ENCODE measurements around the gene NMRAL1. TPM values are rescaled to one million over a fixed set of nuclear protein-coding genes. Genes with fewer than 3 reads are reported as not detected.
A peak's percentile ranks its signal among the peaks of the same experiment; 100 is the strongest.

NMRAL1 gene
- total RNA-seq (2014; rRNA removed; shearing (Covaris generic)): 166 and 212 TPM in 2 replicates

DNA sequence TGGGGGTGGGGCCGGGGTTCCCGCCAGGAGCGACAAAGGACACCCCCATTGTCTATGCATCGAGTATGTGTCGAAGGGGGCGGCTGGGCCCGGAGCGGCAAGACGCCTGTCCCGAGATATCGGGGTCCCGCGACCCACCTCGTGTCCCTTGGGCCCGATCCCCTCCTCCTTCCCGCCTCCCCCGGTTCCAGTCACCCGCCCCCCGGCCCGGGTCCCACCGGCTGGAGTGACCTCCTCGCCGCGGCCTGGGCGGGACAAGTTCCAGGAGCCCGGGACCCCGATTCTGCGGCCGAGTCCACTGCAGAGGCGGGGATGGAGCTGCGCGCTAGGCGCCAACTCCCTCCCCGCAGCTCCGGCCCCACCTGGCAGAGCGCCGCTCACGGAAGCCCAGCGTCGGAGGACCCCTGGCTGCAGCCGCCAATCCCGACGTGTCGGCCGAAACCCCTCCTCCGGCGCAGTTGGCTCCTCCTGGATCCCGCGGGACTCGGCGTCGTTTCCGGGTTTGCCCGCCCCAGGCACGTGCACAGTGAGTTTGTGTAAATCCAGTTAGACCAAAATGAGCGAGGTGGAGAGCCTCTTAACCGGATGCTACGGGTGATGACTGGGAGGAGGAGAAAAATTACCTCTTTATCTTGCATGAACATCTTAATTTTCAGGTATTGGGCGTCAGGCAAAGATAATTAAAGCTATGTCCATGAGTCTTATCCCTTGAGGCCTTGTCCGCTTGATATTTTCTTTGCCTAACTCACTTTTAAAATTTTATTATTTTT is at the start of gene NMRAL1:
Gene NMRAL1, minus strand, starts transcription at position 434 of the 770 bp plus-strand sequence. CDS start 493 bp downstream, outside the sequence.
- in situ Hi-C loops (cut with HindIII; ENCODE audit: low sequenced_read_pairs): no loop called here

GRCh38 chr16:4523686-4524085 is 49.3 kb upstream of the NMRAL1 start:
- DNase-seq (ENCODE audit: low spot score): peak; percentile 95
- in situ Hi-C loops (cut with HindIII; ENCODE audit: low sequenced_read_pairs): loop anchor here (25.0 kb wide), 1 partner anchor 164 kb away; the partner anchor contains the start of gene NUDT16L1

More for the DNA sequence above, at the start of gene NMRAL1:
- peak; percentile 79 for DNase-seq (ENCODE audit: low spot score)

DNA sequence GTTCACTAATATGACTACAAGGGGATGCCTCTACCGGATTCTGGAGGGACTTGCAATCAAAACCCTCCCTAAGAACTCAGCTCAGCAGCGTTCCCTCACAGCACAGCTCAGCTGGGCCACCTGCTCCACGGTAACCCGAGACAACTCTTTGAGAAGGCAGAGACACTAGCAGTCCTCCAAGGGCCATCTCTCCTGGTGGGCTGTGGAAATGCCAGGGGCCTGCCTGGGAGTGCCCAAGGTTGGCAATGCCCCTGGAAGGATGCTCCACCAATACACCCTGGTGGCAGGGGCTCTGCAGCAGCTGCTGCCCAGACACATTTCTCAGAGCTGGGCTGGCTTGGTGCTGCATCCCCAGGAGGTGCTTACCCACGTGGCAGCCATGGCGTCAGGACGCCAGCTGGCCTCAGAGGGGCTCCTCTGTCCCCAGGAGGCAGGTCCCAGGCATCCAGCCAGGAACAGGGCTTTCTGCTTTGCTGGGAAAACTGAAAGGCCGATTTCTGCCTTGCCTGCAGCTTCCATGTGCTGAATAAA is 47.7 kb upstream of the NMRAL1 start:
- DNase-seq (ENCODE audit: low spot score): peak; percentile 89
- in situ Hi-C loops (cut with HindIII; ENCODE audit: low sequenced_read_pairs): loop anchor here (25.0 kb wide), 1 partner anchor 165 kb away; the partner anchor contains the start of gene NUDT16L1

DNA sequence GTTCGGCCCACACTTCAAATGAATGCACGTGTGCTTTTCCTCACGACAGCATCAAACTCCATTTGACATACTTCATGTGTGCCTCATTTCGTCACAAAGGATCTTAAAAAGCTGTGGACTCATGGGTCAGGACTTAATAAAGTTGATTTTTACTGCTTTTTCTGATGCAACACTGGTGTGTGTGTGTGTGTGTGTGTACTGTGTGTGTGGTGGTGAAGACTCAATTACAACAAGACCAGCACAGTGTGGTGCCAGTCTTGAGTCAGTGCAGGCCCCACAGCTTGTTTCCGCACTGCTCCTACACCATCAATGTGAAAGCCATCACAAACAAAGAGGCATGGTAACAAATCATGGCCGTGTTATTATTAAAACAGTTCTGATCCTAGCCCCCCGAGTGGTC is 46.5 kb upstream of the NMRAL1 start:
- in situ Hi-C loops (cut with HindIII; ENCODE audit: low sequenced_read_pairs): loop anchor here (25.0 kb wide), 1 partner anchor 166 kb away; the partner anchor contains the start of gene NUDT16L1
- no peak for DNase-seq (ENCODE audit: low spot score)

GRCh38 chr16:4519274-4520058 is 45.0 kb upstream of the NMRAL1 start:
- in situ Hi-C loops (cut with HindIII; ENCODE audit: low sequenced_read_pairs): loop anchor here (25.0 kb wide), 1 partner anchor 168 kb away; the partner anchor contains the start of gene NUDT16L1

GRCh38 chr16:4517812-4518680 is 43.6 kb upstream of the NMRAL1 start:
- in situ Hi-C loops (cut with HindIII; ENCODE audit: low sequenced_read_pairs): loop anchor here (25.0 kb wide), 1 partner anchor 169 kb away; the partner anchor contains the start of gene NUDT16L1
- DNase-seq (ENCODE audit: low spot score): peak; percentile 89

More at GRCh38 chr16:4519274-4520058, 45.0 kb upstream of the NMRAL1 start:
- no peak for DNase-seq (ENCODE audit: low spot score)

DNA sequence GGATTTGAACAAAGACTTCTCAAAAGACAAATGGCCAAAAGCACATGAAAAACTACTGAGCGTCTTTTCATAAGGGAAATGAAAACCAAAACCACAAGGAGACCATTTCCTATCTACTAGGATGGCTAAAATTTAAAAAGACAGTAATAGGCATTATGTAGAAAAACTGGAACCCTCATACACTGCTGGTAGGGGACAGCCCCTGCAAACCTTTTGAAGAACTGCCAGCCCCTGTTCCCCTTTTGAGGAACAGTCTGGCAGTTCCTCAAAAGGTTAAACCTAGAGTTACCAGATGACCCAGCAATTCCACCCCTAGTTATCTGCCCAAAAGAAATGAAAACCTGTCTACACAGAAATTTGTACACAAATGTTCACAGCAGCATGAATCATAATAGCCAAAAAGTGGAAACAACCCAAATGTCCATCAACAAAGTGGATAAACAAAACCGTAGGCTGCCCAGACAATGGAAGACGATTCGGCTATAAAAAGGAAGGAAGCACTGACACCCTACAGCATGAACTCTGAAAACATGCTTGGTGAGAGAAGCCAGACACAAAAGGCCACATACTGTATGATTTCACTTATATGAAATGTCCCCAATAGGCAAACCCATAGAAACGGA is 41.3 kb upstream of the NMRAL1 start:
- peak; percentile 25 for DNase-seq (ENCODE audit: low spot score)
- in situ Hi-C loops (cut with HindIII; ENCODE audit: low sequenced_read_pairs): loop anchor here (25.0 kb wide), 1 partner anchor 172 kb away; the partner anchor contains the start of gene NUDT16L1

DNA sequence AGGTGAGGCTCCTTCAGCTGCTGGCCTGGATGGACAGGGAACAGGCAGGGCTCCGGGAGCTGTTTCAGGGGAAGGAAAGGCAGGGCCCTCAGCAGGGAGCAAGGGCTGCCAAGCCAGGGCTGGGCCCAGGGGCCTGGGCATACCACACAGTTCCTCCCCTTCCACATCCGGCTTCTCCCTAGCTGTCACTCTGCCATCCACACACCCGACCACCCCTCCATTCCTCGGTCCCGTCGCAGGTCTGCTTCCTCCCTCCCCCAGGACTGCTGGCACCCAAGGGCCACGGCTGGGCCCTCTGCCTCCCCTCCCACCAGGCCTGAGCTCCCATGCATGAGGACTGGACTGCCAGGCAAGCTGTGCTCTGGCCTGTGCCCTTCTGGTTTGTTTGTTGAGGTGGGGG is 40.2 kb upstream of the NMRAL1 start:
- DNase-seq (ENCODE audit: low spot score): peak; percentile 27
- in situ Hi-C loops (cut with HindIII; ENCODE audit: low sequenced_read_pairs): loop anchor here (25.0 kb wide), 1 partner anchor 173 kb away; the partner anchor contains the start of gene NUDT16L1

DNA sequence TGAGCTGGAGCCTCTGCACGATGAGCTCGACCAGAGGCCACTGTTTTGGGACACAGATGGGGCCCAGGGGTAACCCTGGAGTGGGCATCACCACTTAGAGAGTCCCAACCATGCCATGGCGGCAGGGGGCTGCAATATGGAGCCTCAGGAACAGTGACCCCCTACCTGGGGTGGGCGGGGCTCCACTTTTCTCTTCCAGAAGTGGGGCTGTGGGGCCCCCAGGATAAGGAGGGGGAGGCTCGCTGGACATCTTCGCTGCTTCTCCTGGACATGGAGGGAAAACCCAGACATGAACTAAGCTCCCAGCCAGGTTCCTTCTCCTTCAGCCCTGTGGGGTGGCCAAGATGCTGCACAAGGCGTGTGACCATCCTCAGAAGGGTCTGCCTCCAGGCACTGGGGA is 39.5 kb upstream of the NMRAL1 start:
- in situ Hi-C loops (cut with HindIII; ENCODE audit: low sequenced_read_pairs): loop anchor here (25.0 kb wide), 1 partner anchor 173 kb away; the partner anchor contains the start of gene NUDT16L1
- DNase-seq (ENCODE audit: low spot score): no peak

DNA sequence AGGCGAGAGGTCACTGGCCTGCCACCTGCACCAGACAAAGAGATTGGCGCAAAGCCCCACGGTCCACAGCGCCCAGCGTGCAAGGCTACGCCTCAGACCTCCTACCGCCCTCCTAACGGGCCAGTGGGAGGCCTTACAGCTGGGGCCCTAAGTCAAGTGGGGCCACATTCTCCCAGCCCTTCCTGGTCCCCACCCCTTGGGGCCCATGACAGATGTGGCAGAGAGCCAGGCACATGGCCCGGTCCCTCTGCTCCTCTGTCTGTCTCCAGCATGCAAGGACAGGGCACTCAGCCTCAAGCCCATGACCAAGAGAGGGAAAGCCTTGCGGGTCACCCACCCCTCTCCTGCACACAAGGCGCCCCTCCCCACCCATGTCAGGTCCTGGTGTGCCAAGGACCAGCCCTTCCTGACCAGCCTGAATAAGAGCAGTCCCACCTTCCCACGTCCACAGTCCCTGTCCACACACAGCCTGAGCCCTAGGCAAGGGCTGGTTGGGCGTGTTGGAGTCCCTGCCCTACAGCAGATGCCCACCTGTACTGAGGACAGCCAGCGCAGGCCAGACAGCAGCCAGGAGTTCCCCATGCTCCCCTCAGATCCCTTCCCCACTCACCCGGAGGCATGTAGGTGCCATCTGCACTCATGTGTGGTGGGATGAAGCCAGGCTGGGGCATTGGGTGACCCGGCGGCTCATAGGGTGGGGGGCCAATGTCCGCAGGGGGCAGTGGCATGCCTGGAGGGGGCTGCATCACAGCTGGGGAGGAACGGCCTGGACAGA is 38.8 kb upstream of the NMRAL1 start:
- DNase-seq (ENCODE audit: low spot score): peak; percentile 41
- in situ Hi-C loops (cut with HindIII; ENCODE audit: low sequenced_read_pairs): loop anchor here (25.0 kb wide), 1 partner anchor 174 kb away; the partner anchor contains the start of gene NUDT16L1

- DNase-seq (ENCODE audit: low spot score): no peak
- in situ Hi-C loops (cut with HindIII; ENCODE audit: low sequenced_read_pairs): loop anchor here (25.0 kb wide), 1 partner anchor 175 kb away; the partner anchor contains the start of gene NUDT16L1
These were observed 38.0 kb upstream of the NMRAL1 start for GRCh38 chr16:4512473-4512872.

DNA sequence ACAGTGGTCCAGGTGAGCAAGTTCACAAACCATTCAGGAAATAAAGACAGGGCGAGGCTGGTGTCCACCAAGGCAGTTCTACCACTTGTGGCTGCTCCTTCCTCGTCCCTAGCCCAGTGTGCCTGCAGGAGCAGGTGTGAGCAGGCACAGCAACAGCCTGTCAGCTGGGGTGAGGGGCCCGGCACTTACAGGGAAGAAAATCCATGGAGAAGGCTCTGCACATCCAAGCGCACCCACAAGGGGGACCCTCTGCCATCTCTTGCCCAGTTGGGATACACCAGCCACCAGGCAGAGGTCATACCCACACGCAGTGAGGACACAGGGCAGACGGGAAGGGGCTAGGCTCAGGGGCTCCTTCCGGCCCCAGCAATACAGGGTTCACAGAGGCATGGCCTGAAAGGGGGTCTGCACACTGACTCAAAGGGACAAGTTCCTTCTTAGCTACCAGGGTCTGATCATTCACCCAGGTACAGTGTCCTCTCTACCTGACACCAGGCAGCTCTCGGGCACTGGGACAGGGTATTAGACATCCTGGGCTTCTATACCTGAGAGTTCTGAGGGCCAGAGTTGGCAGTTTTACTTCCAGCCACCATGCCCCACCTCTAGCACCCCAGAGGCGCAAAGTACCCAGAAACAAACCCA is 37.1 kb upstream of the NMRAL1 start:
- in situ Hi-C loops (cut with HindIII; ENCODE audit: low sequenced_read_pairs): loop anchor here (25.0 kb wide), 1 partner anchor 176 kb away; the partner anchor contains the start of gene NUDT16L1

GRCh38 chr16:4510747-4511426 is 36.5 kb upstream of the NMRAL1 start:
- in situ Hi-C loops (cut with HindIII; ENCODE audit: low sequenced_read_pairs): loop anchor here (25.0 kb wide), 1 partner anchor 176 kb away; the partner anchor contains the start of gene NUDT16L1
- no peak for DNase-seq (ENCODE audit: low spot score)

More for the DNA sequence above, 37.1 kb upstream of the NMRAL1 start:
- DNase-seq (ENCODE audit: low spot score): peak; percentile 76

GRCh38 chr16:4510131-4510530 is 35.7 kb upstream of the NMRAL1 start:
- DNase-seq (ENCODE audit: low spot score): no peak
- in situ Hi-C loops (cut with HindIII; ENCODE audit: low sequenced_read_pairs): loop anchor here (25.0 kb wide), 1 partner anchor 177 kb away; the partner anchor contains the start of gene NUDT16L1

DNA sequence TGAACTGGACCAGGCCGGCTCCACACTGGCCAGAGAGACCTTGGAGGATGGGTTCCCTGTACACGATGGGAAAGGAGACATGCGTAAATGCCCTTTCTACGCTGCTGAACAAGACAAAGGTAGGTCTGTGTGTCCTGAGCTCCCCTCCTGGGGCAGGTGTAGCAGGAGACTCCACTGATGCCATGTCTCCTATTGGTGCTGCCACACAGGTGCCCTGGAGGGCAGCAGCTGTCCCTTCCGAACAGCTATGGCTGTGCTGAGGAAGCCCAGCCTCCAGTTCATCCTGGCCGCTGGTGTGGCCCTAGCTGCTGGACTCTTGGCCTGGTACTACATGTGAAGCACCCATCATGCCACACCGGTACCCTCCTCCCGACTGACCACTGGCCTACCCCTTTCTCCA is 35.0 kb upstream of the NMRAL1 start:
- in situ Hi-C loops (cut with HindIII; ENCODE audit: low sequenced_read_pairs): loop anchor here (25.0 kb wide), 1 partner anchor 178 kb away; the partner anchor contains the start of gene NUDT16L1
- no peak for DNase-seq (ENCODE audit: low spot score)

DNA sequence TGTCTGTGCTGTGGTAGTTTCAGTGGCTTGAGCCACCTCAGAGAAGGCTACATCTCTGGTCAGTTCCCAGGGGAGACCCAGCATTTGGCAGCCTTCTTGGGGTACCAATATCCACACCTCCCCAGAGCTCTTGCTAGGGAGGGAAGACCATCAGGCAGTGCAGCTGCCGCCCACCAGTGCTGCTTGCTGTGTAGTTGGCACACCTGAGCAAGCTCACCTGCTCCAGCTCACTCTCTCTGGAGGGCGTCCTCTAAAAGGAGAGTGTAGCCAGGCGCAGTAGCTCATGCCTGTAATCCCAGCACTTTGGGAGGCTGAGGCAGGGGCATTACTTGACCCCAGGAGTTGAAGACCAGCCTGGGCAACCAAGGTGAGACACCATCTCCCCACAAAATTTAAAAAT is 34.4 kb upstream of the NMRAL1 start:
- DNase-seq (ENCODE audit: low spot score): no peak
- in situ Hi-C loops (cut with HindIII; ENCODE audit: low sequenced_read_pairs): loop anchor here (25.0 kb wide), 1 partner anchor 178 kb away; the partner anchor contains the start of gene NUDT16L1

Measured in G401 (cell line).